Testis (tissue), 3 donors: ENCODE results near the gene ARF1. TPM values are rescaled to one million over a fixed set of nuclear protein-coding genes. Genes with fewer than 3 reads are reported as not detected.

ENCODE experiments used
- DNase-seq: peaks from one replicate; pipeline ENCODE4 v3.0.0-alpha.2; 2019
- H3K27ac ChIP-seq, 2 donors: fragments of 200-600 bp; sonication (generic); one replicate each; pipeline ENCODE4 v1.5.1; 2019
- H3K27me3 ChIP-seq: fragments of 200-600 bp; sonication (generic); one replicate; pipeline ENCODE4 v1.5.1; 2019
- H3K36me3 ChIP-seq: fragments of 200-600 bp; sonication (generic); one replicate; pipeline ENCODE4 v1.5.1; 2017; ENCODE audit warnings: low read depth; ENCODE audit errors: missing control alignments
- H3K4me1 ChIP-seq: fragments of 200-600 bp; sonication (generic); one replicate; pipeline ENCODE4 v1.5.1; 2019
- H3K4me3 ChIP-seq, 2 donors: fragments of 200-600 bp; sonication (generic); one replicate each; pipeline ENCODE4 v1.5.1; 2017 to 2019
- H3K9me3 ChIP-seq: fragments of 200-600 bp; sonication (generic); one replicate; pipeline ENCODE4 v1.5.1; 2017
- CTCF ChIP-seq, 3 experiments: fragments of 450-650 bp in 2 of 3; fragments of 200-600 bp in 1 of 3; sonication (generic) in 1 of 3; IDR thresholded peaks; one replicate each; pipeline ENCODE4 v1.5.1; 2016 to 2019; ENCODE audit warnings: antibody characterized with exemption in 3 of 3, mild to moderate bottlenecking in 2 of 3, moderate library complexity in 1 of 3
- POLR2A ChIP-seq: fragments of 450-650 bp; IDR thresholded peaks from one replicate; pipeline ENCODE4 v1.6.1; 2017; ENCODE audit warnings: antibody characterized with exemption, mild to moderate bottlenecking, moderate library complexity
- WGBS, 2 donors: methylation state at CpG; one replicate each; pipeline ENCODE4 v1.1.5; 2018; 5-methylcytosine and 5-hydroxymethylcytosine counted together
- intact Hi-C: fragments of 100-400 bp; cut with DNase I; formaldehyde crosslinking; loops from one replicate; pipeline ENCODE4 v1.15.1; 2023; ENCODE audit warnings: low total_unique reads
- polyA plus RNA-seq: library from polyadenylated mRNA; stranded (reverse); fragments of 350-450 nt; fragmentation: Illumina TruSeq; extraction: RNeasy Lipid Tissue Mini Kit (QIAGEN cat#74804); gene quantifications from one replicate; pipeline ENCODE4 v1.2.3, GENCODE V29; 2014; ENCODE audit warnings: low read depth, low replicate concordance; ENCODE audit not compliant: insufficient read depth
- total RNA-seq, 2 donors: library from RNA; depleted of rRNA; stranded (reverse); fragments of >200 nt; gene quantifications; one replicate each; pipeline ENCODE4 v1.2.3, GENCODE V29; 2016

The ARF1 gene
- total and polyA plus RNA-seq, 3 donors from 2014 or later: 426 to 637 (median 488) TPM

- 59 to 84% methylated on average over 4 of the region's 4 CpGs for WGBS, 2 donors
- Histone ChIP-seq H3K27ac (no peak overlapping the region), H3K9me3 (no peaks in the 10 kb centered on the region), H3K27me3 (no peaks in the 10 kb centered on the region), H3K36me3 (no peaks in the 10 kb centered on the region), H3K4me3 (no peak overlapping the region), H3K4me1 (peaks cover 2% of the 10 kb centered on the region)
- DNase-seq: no peak
- intact Hi-C loops: no loop called here
- TF ChIP-seq CTCF (IDR thresholded peaks at IDR 0.05) (no peak), POLR2A (no peak)
These were observed 19.7 kb upstream of the ARF1 start for GRCh38 chr1:228062812-228063211.

DNA sequence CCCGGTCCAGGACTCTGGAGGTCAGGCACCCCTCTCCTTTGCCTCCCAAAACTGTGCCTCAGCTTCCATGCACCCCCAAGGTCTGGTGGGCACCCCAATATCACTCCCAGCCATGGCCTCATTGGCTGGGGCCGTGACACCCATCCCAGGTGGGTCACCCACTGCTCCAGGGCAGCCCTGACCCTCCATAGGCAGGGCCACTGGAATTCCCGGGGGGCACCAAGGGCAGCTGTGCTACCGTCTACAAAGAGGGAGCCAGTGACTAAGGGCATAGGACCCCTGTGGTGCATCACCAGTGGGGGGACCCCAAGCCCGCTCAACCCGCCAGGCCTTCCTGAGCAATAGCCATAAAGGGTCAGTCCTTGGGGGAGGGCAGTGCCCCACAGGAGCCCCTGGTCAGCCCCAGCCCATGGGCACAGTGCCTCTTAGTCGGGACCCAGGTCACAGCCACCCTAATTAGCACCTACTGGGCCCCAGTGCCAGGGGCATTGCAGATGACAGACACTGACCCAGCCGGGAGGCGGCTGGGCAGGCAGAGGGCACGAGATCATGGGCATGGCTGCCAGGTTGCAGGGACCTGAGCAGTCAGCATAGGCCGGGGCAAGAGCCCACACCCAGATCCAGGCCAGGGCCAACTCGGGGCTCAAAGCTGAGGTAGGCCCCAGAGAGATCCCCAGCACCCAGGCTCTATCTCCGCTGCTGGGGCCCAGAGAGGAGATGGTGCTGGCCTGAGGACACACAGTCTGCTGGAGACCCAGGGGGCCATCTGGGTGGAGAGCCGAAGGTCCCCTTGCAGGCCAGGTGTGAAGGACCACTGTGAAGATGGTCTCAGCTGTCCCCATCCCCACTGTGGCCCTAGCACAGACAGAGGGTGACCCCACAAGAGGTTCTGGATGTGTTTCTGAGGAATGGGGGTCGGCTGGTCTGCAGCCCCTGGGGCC is 19.0 kb upstream of the ARF1 start:
- no peak for DNase-seq
- Histone ChIP-seq H3K36me3 (no peaks in the 10 kb centered on the region), H3K27me3 (no peaks in the 10 kb centered on the region), H3K4me1 (peaks cover 2% of the 10 kb centered on the region), H3K27ac (no peak overlapping the region), H3K4me3 (no peak overlapping the region), H3K9me3 (no peaks in the 10 kb centered on the region)
- 93 to 100% methylated on average over 1 to 15 of the region's 15 CpGs for WGBS, 2 donors
- TF ChIP-seq POLR2A: no peak
- no peak for TF ChIP-seq CTCF (IDR thresholded peaks at IDR 0.05)
- intact Hi-C loops: no loop called here

DNA sequence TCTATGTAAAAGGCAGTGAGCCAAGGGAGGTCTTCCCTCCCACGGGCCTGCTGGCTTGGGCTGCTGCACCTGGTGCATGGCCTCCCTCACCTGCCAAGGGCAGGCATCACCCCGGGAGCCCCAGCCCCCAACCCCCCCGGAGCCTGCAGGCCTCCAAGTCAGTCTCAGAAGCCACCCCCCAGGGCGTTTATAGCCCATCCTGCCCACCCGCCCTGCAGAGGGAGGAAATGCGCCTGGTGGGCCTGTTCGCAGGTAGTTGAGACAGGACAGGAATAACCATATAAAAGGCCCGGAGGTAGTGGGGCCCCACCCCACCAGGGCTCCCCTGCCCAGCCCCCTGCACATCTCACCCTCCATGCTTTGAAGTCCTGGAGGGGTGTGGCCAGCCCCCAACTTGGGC is 18.2 kb upstream of the ARF1 start:
- 47 to 72% methylated on average over 5 to 8 of the region's 8 CpGs for WGBS, 2 donors
- H3K36me3 ChIP-seq: no peaks in the 10 kb centered on the region
- TF ChIP-seq CTCF (IDR thresholded peaks at IDR 0.05) (no peak), POLR2A (no peak)
- no peaks in the 10 kb centered on the region for H3K27me3 ChIP-seq
- peaks cover 2% of the 10 kb centered on the region for H3K4me1 ChIP-seq
- DNase-seq: no peak
- H3K9me3 ChIP-seq: no peaks in the 10 kb centered on the region
- H3K27ac ChIP-seq: no peak overlapping the region
- no peak overlapping the region for H3K4me3 ChIP-seq
- intact Hi-C loops: no loop called here

- WGBS, 2 donors: 72 to 75% methylated on average over 5 to 15 of the region's 15 CpGs
- no peaks in the 10 kb centered on the region for H3K27me3 ChIP-seq
These were observed 17.6 kb upstream of the ARF1 start for GRCh38 chr1:228064741-228065542.

More at GRCh38 chr1:228064741-228065542, 17.6 kb upstream of the ARF1 start:
- Histone ChIP-seq H3K9me3 (no peaks in the 10 kb centered on the region), H3K4me3 (no peak overlapping the region), H3K36me3 (no peaks in the 10 kb centered on the region), H3K4me1 (peaks cover 2% of the 10 kb centered on the region), H3K27ac (no peak overlapping the region)
- DNase-seq: no peak
- TF ChIP-seq CTCF (IDR thresholded peaks at IDR 0.05) (no peak), POLR2A (no peak)
- intact Hi-C loops: no loop called here
